Astrocyte (in vitro differentiated cells and primary cell): ENCODE data around the gene PLA2G1B.

Source experiments
- EZH2 ChIP-seq: IDR thresholded peaks from 2 replicates; pipeline ENCODE4 v1.6.1; 2012; ENCODE audit warnings: mild to moderate bottlenecking, low read length, inconsistent platforms; ENCODE audit not compliant: insufficient read depth
- TF ChIP-seq, protein P1 (sequence below): IDR thresholded peaks from 2 replicates; pipeline ENCODE4 v1.5.1; 2011; ENCODE audit warnings: low read depth, mild to moderate bottlenecking, inconsistent platforms, low read length, moderate library complexity; ENCODE audit not compliant: insufficient read depth

DNA sequence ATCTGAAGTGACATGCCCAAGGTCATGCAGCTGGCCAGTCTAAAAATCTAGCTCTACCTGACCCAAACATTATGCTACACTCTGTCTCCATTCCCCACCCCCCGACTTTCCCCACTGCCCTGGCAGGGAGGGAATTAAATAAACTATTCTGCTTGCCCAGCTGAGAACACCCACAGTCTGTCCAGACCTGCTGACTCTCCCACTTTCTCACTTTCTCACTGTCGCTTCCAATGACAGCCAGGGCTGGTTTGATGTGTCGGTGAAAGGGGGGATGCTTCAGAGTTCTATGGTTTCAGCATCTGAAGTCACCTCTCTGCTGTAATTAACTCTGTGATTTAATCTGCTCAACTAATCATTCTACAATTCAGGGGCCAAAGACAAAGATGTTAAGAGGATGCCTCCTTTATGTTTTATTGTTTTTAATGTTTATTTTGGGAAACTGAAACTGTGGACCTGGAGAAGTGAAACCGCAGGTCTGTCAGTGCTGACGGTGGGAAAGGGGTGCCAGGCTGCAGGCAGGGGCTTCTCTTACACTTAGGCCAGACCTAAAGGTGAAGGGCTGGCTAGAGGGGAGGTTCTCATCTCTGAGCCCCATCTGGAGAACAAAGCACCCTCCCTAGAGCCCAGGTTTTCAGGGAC lies 49.5 kb upstream of the PLA2G1B start:
- TF ChIP-seq, protein P1, sequence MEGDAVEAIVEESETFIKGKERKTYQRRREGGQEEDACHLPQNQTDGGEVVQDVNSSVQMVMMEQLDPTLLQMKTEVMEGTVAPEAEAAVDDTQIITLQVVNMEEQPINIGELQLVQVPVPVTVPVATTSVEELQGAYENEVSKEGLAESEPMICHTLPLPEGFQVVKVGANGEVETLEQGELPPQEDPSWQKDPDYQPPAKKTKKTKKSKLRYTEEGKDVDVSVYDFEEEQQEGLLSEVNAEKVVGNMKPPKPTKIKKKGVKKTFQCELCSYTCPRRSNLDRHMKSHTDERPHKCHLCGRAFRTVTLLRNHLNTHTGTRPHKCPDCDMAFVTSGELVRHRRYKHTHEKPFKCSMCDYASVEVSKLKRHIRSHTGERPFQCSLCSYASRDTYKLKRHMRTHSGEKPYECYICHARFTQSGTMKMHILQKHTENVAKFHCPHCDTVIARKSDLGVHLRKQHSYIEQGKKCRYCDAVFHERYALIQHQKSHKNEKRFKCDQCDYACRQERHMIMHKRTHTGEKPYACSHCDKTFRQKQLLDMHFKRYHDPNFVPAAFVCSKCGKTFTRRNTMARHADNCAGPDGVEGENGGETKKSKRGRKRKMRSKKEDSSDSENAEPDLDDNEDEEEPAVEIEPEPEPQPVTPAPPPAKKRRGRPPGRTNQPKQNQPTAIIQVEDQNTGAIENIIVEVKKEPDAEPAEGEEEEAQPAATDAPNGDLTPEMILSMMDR = no peak
- no peak for TF ChIP-seq EZH2
